GM19239 (cell line): Measurements from ENCODE around the gene GALNS.
"Not testable (repeated sequence)": the region's sequence is repeated elsewhere in the genome, so short reads cannot be mapped to it uniquely, and the experiment has no call there.

Experiments used
- DNase-seq: peaks from one replicate; pipeline ENCODE4 v3.0.0; 2011; ENCODE audit warnings: low spot score; ENCODE audit not compliant: insufficient read length
- FAIRE-seq: peaks from 2 replicates; lab custom pipeline; 2011; peaks lifted over from hg19 to GRCh38; lab: Jason Lieb, UNC

The GALNS gene

DNA sequence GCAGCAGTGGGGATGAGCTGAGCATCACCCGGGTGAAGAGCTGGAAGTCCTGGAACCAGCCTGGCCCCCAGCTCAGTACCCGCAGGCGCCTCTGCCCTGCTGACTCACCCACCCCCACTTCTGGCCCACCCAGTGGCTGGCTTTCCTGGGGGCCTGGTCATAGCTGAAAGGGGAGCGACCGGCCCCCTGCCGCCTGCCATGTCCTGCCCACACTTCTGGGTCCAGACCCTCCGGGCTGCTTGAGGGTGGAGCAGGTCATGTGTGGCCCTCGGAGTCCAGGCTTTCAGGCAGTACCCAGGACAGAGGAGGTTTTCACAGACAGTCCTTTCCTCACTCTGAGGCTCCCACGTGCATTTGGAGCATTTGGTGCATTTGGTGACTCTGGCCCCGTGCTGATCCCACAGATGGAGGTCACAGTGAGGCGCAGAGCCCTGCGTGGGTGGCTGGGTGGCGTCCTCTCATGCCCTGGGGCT is 64.6 kb downstream of the GALNS start:
- DNase-seq (no peak), FAIRE-seq (no peak)

DNA sequence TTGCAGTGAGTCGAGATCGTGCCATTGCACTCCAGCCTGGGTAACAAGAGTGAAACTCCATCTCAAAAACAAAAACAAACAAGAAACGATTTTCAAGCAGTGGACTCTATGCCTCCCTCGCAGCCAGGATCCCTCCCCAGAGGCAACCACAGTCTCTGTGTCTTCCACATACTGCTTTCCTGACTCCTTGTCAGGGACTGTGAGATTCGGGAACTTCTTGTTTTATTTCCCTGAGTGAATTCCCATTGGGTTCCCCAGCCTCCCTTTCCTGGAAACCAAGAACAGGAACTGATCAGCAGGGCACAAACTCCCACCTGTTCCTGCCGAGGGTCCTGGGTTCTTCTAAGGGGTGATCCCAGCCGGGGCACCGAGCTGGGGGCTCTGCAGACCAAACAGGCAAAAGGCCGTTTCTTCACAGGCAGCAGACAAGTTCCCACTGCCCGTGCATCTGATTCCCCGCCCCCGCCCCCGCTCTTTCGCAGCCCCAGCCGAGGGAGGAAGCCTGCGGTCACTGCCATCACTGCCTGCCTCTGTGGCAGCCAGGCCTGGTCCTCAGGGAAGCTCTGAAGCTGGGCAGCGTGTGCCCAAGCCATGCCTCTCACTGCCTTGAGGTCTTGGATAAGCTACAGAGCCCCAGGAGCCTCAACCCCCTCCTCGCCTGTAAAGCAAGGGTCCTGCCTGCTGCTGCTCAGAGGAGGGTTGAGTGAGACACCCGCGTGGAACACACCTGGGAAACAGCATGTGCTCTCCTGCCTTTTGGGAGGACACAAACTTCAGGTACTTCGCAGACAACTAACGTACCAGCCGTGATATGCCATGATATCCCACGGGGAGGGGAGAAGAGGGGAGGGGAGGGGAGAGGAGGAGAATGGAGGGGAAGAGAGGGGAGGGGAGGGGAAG is 66.2 kb downstream of the GALNS start:
- DNase-seq: no peak
- FAIRE-seq: peak; percentile 60

DNA sequence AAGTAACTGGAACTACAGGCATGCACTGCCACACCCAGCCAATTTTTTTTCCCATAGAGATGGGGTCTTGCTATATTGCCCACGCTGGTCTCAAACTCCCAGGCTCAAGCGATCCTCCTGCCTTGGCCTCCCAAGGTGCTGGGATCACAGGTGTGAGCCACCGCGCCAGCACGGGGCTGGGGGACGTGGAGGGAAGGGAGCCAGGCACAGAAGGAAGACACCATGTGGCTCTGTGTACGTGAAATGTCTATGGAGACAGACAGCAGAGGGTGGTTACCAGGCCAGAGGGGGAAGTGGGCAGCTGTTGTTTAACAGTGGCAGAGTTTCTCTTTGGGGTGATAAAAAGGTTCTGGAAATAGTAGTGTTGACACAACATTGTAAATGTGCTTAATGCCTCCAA is 67.2 kb downstream of the GALNS start:
- DNase-seq (no peak), FAIRE-seq (no peak)

- not testable (repeated sequence) for DNase-seq, FAIRE-seq
Observed at GRCh38 chr16:88788749-88789148, 68.0 kb downstream of the GALNS start.

DNA sequence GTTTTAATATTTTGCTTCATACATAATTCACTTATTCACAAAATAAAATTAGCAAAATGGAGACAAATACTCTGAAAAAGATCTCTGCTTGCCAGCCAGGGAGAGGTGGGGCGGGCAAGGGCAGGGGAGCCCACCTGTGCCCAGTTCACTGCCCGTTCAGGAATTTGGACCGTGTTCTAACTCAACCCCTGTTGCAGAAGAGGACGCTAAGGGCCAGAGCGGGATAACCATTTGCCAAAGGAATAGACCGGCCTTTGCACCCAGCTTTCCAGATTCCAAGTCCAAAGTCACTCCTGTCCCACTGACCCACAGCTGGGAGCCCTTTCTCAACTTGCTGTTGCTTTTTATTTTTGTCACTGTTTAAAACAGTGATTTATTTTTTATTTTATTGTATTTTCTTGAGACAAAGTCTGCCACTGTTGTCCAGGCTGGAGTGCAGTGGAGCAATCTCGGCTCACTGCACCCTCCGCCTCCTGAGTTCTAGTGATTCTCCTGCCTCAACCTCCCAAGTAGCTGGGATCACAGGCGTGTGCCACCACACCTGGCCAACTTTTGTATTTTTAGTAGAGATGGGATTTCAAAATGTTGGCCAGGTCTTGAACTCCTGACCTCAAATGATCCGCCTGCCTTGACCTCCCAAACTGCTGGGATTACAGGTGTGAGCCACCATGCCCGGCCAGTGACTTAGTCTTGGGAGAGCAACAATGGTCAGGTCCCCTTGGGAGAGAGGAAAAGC is 69.0 kb downstream of the GALNS start:
- FAIRE-seq (no peak), DNase-seq (no peak)

- FAIRE-seq: no peak
- DNase-seq: no peak
Observed at GRCh38 chr16:88785106-88785924, 71.4 kb downstream of the GALNS start, which contains the start of gene PIEZO1. Gene PIEZO1 (minus strand): TSS chr16:88785220. CDS start chr16:88784964, 256 bp downstream.

DNA sequence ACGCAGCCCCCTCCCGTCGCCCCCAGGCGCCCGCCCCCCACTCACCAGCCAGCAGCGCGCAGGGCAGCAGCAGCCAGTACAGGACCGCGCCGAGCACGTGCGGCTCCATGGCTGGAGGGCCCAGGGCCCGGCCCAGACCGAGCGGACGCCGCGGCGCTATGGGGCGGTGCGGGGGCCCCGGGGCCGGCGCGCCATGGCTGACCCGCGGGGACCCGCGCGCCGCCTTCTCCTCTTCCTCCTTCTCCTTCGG is 72.0 kb downstream of the GALNS start:
- FAIRE-seq (no peak), DNase-seq (no peak)

- FAIRE-seq (peak; percentile 54), DNase-seq (no peak)
Observed at GRCh38 chr16:88784074-88784855, 72.5 kb downstream of the GALNS start.

GRCh38 chr16:88783391-88784073 is 73.2 kb downstream of the GALNS start:
- DNase-seq: no peak
- FAIRE-seq: peak; percentile 57

DNA sequence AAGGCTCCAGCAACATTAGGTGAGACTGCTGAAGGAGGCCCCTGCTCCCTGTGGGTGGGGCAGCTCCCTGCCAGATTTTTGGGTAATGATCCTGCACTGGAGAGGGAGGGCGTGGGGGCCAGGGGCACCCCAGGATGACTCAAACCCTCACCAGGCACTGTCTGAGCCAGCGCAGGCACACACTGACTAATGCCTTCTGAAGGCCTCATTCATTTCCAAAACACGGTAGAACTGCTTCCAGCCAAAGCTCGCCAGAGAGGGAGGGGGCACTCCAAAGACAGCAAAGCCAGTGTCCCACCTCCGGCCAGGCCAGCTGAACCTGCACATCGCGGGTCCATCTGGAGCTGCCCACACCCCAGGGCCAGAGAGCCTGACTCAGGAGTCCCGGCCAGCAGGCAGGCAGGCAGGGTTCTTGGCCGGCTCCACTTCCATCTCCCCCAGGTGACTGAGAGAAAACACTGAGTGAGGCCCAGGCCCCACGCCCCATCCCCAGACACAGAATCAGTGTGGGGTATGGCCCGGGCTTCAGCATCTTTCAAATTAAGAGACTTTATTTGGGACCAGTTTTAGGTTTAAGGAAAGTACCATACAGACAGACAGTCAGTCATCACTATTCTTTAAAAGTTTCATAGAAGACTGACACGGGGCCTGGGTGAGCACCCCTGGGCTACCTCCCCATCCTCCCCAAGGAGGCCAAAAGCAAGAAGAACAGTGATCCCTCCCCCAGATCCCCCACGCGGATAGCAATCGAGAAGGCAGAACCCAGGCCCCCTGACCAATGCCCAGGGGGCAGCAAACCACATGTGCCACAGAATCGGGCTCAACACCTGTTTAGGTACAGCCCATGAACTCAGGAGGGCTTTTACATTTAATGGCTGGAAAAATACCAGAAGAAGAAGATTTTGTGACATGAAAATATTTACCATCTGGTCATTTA is 74.0 kb downstream of the GALNS start:
- FAIRE-seq: peak; percentile 42

GRCh38 chr16:88781140-88782077 is 75.3 kb downstream of the GALNS start:
- no peak for DNase-seq
- FAIRE-seq: peak; percentile 86

More for the DNA sequence above, 74.0 kb downstream of the GALNS start:
- DNase-seq: no peak

- FAIRE-seq (no peak), DNase-seq (no peak)
Observed at GRCh38 chr16:88780142-88781062, 76.3 kb downstream of the GALNS start.

DNA sequence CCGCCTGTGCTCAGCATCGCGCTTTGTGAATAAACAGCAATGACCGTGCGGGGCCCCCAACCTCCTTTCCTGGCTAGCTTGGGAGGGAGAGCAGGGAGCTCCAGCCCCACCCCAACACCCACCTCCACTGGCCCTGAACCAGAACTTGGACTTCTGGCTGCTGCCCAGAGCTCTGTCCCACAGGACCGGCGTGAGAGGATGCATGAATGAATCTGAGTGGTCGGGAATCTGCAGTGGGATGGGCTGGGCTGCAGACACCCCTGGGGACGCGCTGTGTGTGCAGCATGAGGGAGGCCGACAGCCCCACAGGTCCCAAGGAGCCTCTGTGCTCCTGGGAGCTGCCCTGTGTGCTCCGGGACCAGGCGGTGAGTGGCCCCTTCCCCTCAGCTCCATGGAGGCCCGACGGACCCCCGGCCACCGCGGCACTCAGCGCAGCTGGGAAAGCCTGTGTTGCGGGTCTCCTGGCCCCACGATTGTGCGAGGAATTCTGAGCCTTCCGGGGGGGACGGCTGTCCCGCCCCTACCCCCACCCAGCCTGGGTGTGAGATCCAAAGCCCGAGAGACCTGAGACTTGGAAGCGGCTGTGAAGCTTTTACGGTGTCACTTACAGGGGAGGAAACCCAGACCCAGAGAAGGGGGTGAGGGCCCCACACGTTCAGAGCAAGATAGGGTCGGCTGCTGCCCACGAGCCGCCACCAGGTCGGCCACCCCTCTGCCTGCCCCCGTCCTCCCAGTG is 77.2 kb downstream of the GALNS start:
- DNase-seq: no peak
- FAIRE-seq: no peak

- DNase-seq (no peak), FAIRE-seq (no peak)
Observed at GRCh38 chr16:88778541-88779065, 78.1 kb downstream of the GALNS start.

GRCh38 chr16:88778271-88778525 is 78.5 kb downstream of the GALNS start:
- DNase-seq (no peak), FAIRE-seq (no peak)
